NT2/D1 (cell line): ENCODE results near the gene CCDC78.

Experiments used
- YY1 ChIP-seq: IDR thresholded peaks from 2 replicates; pipeline ENCODE4 v1.6.1; 2011; ENCODE audit not compliant: insufficient read length, insufficient read depth
- ZNF274 ChIP-seq: IDR thresholded peaks from 2 replicates; pipeline ENCODE4 v1.6.1; 2011; ENCODE audit warnings: mild to moderate bottlenecking, low read depth, low read length

DNA sequence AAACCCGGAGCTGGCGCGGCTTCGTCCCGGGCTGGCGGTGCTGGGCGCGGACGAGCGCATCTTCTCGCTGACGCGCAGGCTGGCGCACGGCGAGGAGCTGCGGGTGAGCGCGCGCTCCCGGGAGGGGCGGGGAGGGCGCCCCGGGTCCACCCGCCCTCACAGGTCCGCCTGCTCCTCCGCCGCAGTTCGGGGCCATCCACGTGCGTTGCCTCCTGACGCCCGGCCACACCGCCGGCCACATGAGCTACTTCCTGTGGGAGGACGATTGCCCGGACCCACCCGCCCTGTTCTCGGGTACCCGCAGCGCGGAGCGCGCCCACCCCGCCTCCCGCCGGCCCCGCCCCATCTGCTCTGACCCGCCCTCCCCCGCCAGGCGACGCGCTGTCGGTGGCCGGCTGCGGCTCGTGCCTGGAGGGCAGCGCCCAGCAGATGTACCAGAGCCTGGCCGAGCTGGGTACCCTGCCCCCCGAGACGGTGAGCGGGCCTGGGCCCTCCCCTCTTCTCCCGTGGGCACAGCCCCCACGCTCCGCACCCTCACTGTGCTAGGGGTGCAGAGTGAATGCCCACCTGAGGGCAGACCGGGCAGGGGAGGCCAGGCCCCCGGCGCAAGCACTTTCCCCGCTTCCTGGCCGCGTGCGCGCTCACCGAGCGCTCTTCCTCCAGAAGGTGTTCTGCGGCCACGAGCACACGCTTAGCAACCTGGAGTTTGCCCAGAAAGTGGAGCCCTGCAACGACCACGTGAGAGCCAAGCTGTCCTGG is 2.1 kb upstream of the CCDC78 start:
- TF ChIP-seq ZNF274 = no peak
- TF ChIP-seq YY1 = no peak
